Measurements from ENCODE around the gene TMEM154. TPM values are rescaled to one million over a fixed set of nuclear protein-coding genes. Genes with fewer than 3 reads are reported as not detected.

Gene TMEM154
- total and polyA plus RNA-seq, 4 donors = under 0.01 to 5.4 (median 2.6) TPM

DNA sequence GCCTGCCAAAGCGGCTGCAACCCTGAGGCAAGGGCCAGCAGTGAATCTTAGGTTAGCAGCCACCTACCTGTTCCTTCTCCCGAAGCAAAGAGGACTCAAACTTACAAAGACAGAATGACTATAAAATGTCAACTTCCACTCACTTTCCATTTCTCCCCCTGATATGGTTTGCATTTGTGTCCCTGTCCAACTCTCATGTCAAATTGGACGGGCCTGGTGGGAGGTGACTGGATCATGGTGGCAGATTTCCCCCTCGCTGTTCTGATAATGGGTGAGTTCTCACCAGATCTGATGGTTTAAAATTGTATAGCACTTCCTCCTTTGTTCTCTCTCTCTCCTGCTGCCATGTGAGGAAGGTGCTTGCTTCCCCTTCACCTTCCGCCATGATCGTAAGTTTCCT, 35.3 kb upstream of the TMEM154 start:
- no peaks in the 10 kb centered on the region for H3K27me3 ChIP-seq (ENCODE audit: control insufficient read depth in 1 of 2, insufficient read depth in 2 of 2, low read length in 1 of 2)
- no peak overlapping the region for H3K4me3 ChIP-seq (ENCODE audit: low read length in 2 of 2)
- no peaks in the 10 kb centered on the region for H3K36me3 ChIP-seq (ENCODE audit: control insufficient read depth in 1 of 2, insufficient read depth in 2 of 2, low read length in 1 of 2)
- H3K9me3 ChIP-seq (ENCODE audit: control insufficient read depth, low read length) = no peaks in the 10 kb centered on the region
- no peak overlapping the region for H3K27ac ChIP-seq (ENCODE audit: low read depth in 1 of 2, low read length in 2 of 2)
- no peaks in the 10 kb centered on the region for H3K4me1 ChIP-seq (ENCODE audit: control insufficient read depth in 1 of 2, insufficient read depth in 2 of 2, low read length in 2 of 2)
- no peak for ATAC-seq (ENCODE audit: low FRiP score)
- no peak for DNase-seq
- WGBS, 2 donors = 94 to 97% methylated on average over 6 of the region's 6 CpGs
- intact Hi-C loops (cut with DNase I) = no loop called here

DNA sequence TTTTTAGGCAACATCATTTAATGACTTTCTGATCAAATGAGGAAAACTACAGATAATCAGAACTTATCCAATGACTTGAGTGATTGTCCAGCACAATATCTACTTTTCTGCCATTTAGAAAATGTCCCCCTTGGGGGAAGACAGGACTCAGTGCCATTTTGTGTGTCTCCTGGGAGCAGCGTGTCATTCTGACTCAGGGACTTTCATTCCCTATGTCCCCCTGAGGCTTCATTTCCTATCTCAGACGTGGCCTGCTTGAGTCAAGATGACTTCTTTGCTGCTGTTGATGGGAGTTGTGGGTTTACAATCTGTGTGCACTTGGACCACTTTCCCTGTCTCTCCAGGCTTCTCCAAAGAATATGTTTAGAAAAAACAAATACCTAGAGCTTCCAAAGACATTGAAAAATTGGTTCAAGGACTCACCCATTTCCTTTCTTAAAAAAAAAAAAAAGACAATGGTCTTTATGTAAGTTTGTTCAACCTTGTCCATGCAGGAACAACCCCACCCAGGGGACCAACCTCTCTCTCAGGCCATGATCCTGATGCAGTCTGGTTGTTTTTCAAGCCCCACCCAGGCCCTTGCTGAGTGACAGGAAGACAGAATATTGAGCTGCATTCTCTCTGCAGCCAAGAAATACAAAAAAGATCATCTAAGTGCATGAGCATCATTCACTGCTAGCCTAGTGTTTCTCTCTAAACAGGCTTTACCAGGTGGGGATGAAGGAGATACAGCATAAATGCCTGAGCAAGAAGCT, 34.3 kb upstream of the TMEM154 start:
- Histone ChIP-seq H3K36me3 (ENCODE audit: control insufficient read depth in 1 of 2, insufficient read depth in 2 of 2, low read length in 1 of 2) (no peaks in the 10 kb centered on the region), H3K27me3 (ENCODE audit: control insufficient read depth in 1 of 2, insufficient read depth in 2 of 2, low read length in 1 of 2) (peaks cover 0 to 2% of the 10 kb centered on the region in 2 donors), H3K4me3 (ENCODE audit: low read length in 2 of 2) (no peak overlapping the region), H3K4me1 (ENCODE audit: control insufficient read depth in 1 of 2, insufficient read depth in 2 of 2, low read length in 2 of 2) (no peaks in the 10 kb centered on the region), H3K9me3 (ENCODE audit: control insufficient read depth, low read length) (no peaks in the 10 kb centered on the region), H3K27ac (ENCODE audit: low read depth in 1 of 2, low read length in 2 of 2) (no peak overlapping the region)
- no peak for ATAC-seq (ENCODE audit: low FRiP score)
- intact Hi-C loops (cut with DNase I) = no loop called here
- DNase-seq = no peak
- 44 to 48% methylated on average over 2 of the region's 2 CpGs for WGBS, 2 donors

DNA sequence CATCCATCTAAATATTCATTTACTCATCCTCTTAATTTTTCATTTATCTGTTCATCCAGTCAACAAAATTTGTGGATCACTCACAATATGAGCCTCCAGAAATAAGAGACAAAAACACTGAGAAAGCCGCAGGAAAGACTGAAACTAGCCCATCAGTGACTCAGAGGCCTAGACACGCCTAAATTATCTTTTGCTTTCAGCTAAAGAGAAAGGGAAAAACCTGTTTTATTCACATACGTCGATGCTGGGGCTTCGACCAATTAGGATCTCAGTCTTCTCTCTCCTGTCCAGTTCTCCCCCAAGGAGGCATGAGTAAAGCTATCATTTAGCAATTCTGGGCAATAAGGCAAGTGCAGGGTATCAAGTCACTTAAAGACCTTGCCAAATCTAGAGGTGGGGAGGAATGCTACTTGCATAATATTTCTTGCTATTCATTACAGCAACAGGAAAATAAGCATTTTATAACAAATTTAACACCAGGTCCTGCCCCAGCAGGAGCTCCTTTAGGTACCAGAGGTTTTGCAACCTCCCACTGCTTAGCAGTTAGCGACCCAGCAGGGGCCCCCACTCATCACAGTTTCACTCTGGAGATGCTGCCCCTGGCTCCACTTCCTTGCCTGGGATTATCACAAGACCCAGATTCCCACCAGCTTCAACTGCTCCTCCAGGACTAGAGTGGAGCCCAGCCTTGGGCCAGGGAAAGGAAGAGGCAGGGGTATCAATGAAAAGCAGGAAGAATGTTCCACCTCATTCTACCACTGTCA, 30.1 kb upstream of the TMEM154 start:
- Histone ChIP-seq H3K4me3 (ENCODE audit: low read length in 2 of 2) (no peak overlapping the region), H3K9me3 (ENCODE audit: control insufficient read depth, low read length) (no peaks in the 10 kb centered on the region), H3K4me1 (ENCODE audit: control insufficient read depth in 1 of 2, insufficient read depth in 2 of 2, low read length in 2 of 2) (no peaks in the 10 kb centered on the region), H3K27ac (ENCODE audit: low read depth in 1 of 2, low read length in 2 of 2) (no peak overlapping the region), H3K27me3 (ENCODE audit: control insufficient read depth in 1 of 2, insufficient read depth in 2 of 2, low read length in 1 of 2) (peaks cover 0 to 2% of the 10 kb centered on the region in 2 donors), H3K36me3 (ENCODE audit: control insufficient read depth in 1 of 2, insufficient read depth in 2 of 2, low read length in 1 of 2) (no peaks in the 10 kb centered on the region)
- DNase-seq (no peak), ATAC-seq (ENCODE audit: low FRiP score) (no peak)
- intact Hi-C loops (cut with DNase I) = no loop called here
- 72 to 74% methylated on average over 6 of the region's 6 CpGs for WGBS, 2 donors

DNA sequence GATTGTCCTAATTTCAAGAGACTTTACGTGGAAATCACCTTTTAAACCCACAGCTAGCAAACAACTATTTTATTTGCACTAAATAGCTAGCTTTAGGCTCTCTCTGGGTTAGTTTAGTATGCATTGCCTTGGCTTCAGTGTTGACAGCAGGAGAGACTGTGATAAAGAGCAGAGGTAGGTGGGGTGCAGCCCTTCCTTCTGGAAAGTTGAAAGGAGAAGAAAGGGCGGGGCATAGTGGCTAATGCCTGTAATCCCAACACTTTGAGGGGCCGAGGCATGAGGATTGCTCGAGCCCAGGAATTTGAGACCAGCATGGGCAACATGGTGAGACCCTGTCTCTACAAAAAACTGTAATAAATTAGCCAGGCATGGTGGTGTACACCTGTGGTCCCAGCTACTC, 29.0 kb upstream of the TMEM154 start:
- Histone ChIP-seq H3K27me3 (ENCODE audit: control insufficient read depth in 1 of 2, insufficient read depth in 2 of 2, low read length in 1 of 2) (peaks cover 0 to 2% of the 10 kb centered on the region in 2 donors), H3K36me3 (ENCODE audit: control insufficient read depth in 1 of 2, insufficient read depth in 2 of 2, low read length in 1 of 2) (no peaks in the 10 kb centered on the region), H3K4me3 (ENCODE audit: low read length in 2 of 2) (no peak overlapping the region), H3K27ac (ENCODE audit: low read depth in 1 of 2, low read length in 2 of 2) (no peak overlapping the region), H3K9me3 (ENCODE audit: control insufficient read depth, low read length) (peaks cover 1% of the 10 kb centered on the region), H3K4me1 (ENCODE audit: control insufficient read depth in 1 of 2, insufficient read depth in 2 of 2, low read length in 2 of 2) (no peaks in the 10 kb centered on the region)
- ATAC-seq (ENCODE audit: low FRiP score) = no peak
- intact Hi-C loops (cut with DNase I) = no loop called here
- DNase-seq = no peak
- 60 to 61% methylated on average over 4 of the region's 4 CpGs for WGBS, 2 donors

DNA sequence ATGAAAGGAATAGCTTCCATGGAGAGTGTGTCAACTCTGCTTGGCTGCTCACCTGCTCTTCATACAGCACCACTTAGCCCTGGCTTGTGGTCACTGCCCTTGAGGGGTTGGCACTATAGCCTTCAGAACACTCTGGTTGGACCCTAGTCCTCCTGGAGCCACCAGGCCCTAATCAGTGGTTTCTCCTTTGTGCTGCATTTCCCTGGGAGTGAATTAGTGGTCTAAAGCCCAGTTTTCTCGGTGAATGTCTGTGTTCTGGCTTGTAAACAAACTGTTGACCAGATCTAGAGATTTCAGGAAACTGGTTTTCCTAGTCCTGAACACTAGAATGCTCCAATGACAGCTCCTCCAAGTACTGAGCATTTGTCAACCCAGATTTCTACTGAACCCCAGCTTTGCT, 28.6 kb upstream of the TMEM154 start:
- Histone ChIP-seq H3K36me3 (ENCODE audit: control insufficient read depth in 1 of 2, insufficient read depth in 2 of 2, low read length in 1 of 2) (no peaks in the 10 kb centered on the region), H3K27me3 (ENCODE audit: control insufficient read depth in 1 of 2, insufficient read depth in 2 of 2, low read length in 1 of 2) (peaks cover 0 to 2% of the 10 kb centered on the region in 2 donors), H3K9me3 (ENCODE audit: control insufficient read depth, low read length) (peaks cover 1% of the 10 kb centered on the region), H3K4me1 (ENCODE audit: control insufficient read depth in 1 of 2, insufficient read depth in 2 of 2, low read length in 2 of 2) (no peaks in the 10 kb centered on the region), H3K4me3 (ENCODE audit: low read length in 2 of 2) (no peak overlapping the region), H3K27ac (ENCODE audit: low read depth in 1 of 2, low read length in 2 of 2) (no peak overlapping the region)
- WGBS, 2 donors = 61 to 72% methylated on average over 1 of the region's 1 CpG
- intact Hi-C loops (cut with DNase I) = no loop called here
- no peak for DNase-seq
- no peak for ATAC-seq (ENCODE audit: low FRiP score)

DNA sequence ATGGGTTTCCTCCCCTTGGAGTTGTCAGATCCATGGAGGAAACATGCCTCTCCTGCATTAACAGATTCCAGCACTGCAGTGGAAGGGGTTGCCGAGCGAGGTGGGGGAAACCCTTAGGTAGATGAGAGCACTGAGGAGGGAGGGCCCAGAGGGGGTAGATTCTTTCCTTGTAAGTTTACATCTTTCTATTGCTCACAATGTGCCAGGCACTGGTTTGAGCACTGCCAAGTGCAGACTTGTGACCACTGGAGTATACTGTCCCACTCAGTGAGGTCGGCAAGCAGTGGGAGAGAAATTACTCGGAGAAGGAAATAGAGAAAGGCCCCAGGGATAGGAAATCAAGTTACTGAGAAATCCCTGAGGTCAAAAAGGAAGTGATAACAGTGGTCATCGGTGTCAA, 27.8 kb upstream of the TMEM154 start:
- Histone ChIP-seq H3K9me3 (ENCODE audit: control insufficient read depth, low read length) (peaks cover 1% of the 10 kb centered on the region), H3K27me3 (ENCODE audit: control insufficient read depth in 1 of 2, insufficient read depth in 2 of 2, low read length in 1 of 2) (peaks cover 0 to 2% of the 10 kb centered on the region in 2 donors), H3K27ac (ENCODE audit: low read depth in 1 of 2, low read length in 2 of 2) (no peak overlapping the region), H3K4me1 (ENCODE audit: control insufficient read depth in 1 of 2, insufficient read depth in 2 of 2, low read length in 2 of 2) (no peaks in the 10 kb centered on the region), H3K4me3 (ENCODE audit: low read length in 2 of 2) (no peak overlapping the region), H3K36me3 (ENCODE audit: control insufficient read depth in 1 of 2, insufficient read depth in 2 of 2, low read length in 1 of 2) (no peaks in the 10 kb centered on the region)
- DNase-seq = no peak
- ATAC-seq (ENCODE audit: low FRiP score) = no peak
- intact Hi-C loops (cut with DNase I) = no loop called here
- WGBS, 2 donors = 69 to 79% methylated on average over 5 of the region's 5 CpGs

DNA sequence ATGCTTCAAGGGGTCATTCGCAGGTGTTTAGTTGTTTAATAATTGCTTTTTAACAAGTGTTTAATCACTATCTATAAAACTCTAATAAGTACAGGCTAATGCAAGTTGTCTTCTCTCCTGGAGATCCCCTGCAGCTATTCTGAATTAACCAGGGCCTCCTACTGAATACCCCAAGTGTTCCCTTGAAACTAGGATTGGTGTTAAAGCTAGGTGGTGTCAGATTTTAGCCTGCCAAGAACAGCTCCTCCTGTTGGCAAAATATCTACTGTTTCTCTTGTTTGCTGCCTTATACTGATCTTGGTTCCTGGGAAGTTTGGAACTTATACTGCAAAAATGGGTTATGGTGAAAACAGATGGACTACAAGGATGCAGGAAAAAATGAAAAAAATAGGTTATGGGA, 26.1 kb upstream of the TMEM154 start:
- no peak overlapping the region for H3K4me3 ChIP-seq (ENCODE audit: low read length in 2 of 2)
- DNase-seq = no peak
- 62 to 68% methylated on average over 1 of the region's 1 CpG for WGBS, 2 donors
- H3K27me3 ChIP-seq (ENCODE audit: control insufficient read depth in 1 of 2, insufficient read depth in 2 of 2, low read length in 1 of 2) = peaks cover 0 to 2% of the 10 kb centered on the region in 2 donors
- intact Hi-C loops (cut with DNase I) = no loop called here
- H3K27ac ChIP-seq (ENCODE audit: low read depth in 1 of 2, low read length in 2 of 2) = no peak overlapping the region
- H3K9me3 ChIP-seq (ENCODE audit: control insufficient read depth, low read length) = peaks cover 1% of the 10 kb centered on the region
- H3K4me1 ChIP-seq (ENCODE audit: control insufficient read depth in 1 of 2, insufficient read depth in 2 of 2, low read length in 2 of 2) = no peaks in the 10 kb centered on the region
- no peak for ATAC-seq (ENCODE audit: low FRiP score)
- H3K36me3 ChIP-seq (ENCODE audit: control insufficient read depth in 1 of 2, insufficient read depth in 2 of 2, low read length in 1 of 2) = no peaks in the 10 kb centered on the region

DNA sequence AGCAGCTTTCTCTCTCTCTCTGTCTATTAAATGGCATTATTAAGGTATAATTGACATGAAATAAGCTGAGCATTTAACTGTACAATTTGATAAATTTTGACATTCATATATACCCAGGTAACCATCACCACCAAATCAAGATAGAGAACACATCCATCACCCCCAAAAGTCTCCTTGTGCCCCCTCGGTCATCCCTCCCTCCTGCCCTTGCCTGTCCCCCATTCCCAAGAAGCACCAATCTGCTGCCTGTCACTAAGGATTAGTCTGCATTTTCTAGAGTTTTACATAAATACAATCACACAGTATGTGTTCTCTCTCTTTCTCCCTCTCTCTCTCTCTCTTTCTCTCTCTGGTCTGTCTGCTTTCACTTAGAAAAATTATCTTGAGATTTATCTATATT, 25.0 kb upstream of the TMEM154 start:
- 70 to 75% methylated on average over 1 of the region's 1 CpG for WGBS, 2 donors
- ATAC-seq (ENCODE audit: low FRiP score) = no peak
- Histone ChIP-seq H3K9me3 (ENCODE audit: control insufficient read depth, low read length) (peaks cover 1% of the 10 kb centered on the region), H3K27me3 (ENCODE audit: control insufficient read depth in 1 of 2, insufficient read depth in 2 of 2, low read length in 1 of 2) (peaks cover 0 to 2% of the 10 kb centered on the region in 2 donors), H3K36me3 (ENCODE audit: control insufficient read depth in 1 of 2, insufficient read depth in 2 of 2, low read length in 1 of 2) (no peaks in the 10 kb centered on the region), H3K4me1 (ENCODE audit: control insufficient read depth in 1 of 2, insufficient read depth in 2 of 2, low read length in 2 of 2) (no peaks in the 10 kb centered on the region), H3K4me3 (ENCODE audit: low read length in 2 of 2) (no peak overlapping the region), H3K27ac (ENCODE audit: low read depth in 1 of 2, low read length in 2 of 2) (no peak overlapping the region)
- DNase-seq = no peak
- intact Hi-C loops (cut with DNase I) = no loop called here

DNA sequence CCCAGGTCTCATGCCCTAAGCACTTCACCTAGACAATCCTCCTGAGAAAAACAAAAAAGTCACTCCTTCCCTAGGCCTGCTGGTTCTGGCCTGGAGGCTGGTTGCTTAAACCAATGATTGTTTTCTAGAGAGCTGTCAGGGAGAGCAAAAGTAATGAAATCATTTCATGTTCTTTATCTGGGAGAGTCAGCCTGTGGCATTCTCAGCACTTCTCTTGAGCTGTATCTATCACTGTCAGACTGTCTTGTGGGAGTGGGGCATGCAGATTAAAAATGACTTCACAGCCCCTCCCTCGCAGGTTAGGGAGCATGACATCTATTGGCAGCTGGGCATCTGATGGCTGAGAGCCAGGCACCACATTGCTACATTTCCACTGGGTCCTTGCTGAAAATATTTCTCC, 20.4 kb upstream of the TMEM154 start:
- H3K9me3 ChIP-seq (ENCODE audit: control insufficient read depth, low read length) = peaks cover 1% of the 10 kb centered on the region
- intact Hi-C loops (cut with DNase I) = no loop called here
- DNase-seq (no peak), ATAC-seq (ENCODE audit: low FRiP score) (no peak)
- no peak overlapping the region for H3K27ac ChIP-seq (ENCODE audit: low read depth in 1 of 2, low read length in 2 of 2)
- H3K4me3 ChIP-seq (ENCODE audit: low read length in 2 of 2) = no peak overlapping the region
- WGBS, 2 donors = 50 to 53% methylated on average over 1 of the region's 1 CpG
- no peaks in the 10 kb centered on the region for H3K4me1 ChIP-seq (ENCODE audit: control insufficient read depth in 1 of 2, insufficient read depth in 2 of 2, low read length in 2 of 2)
- no peaks in the 10 kb centered on the region for H3K27me3 ChIP-seq (ENCODE audit: control insufficient read depth in 1 of 2, insufficient read depth in 2 of 2, low read length in 1 of 2)
- H3K36me3 ChIP-seq (ENCODE audit: control insufficient read depth in 1 of 2, insufficient read depth in 2 of 2, low read length in 1 of 2) = no peaks in the 10 kb centered on the region
